PFSK-1 (cell line): ENCODE results near the gene RASSF1.

Source experiments
- FOXP2 ChIP-seq: optimal IDR thresholded peaks from 2 replicates; pipeline ENCODE3; 2011; ENCODE audit warnings: borderline replicate concordance, control low read depth, inconsistent platforms; ENCODE audit not compliant: insufficient read depth; ENCODE audit errors: extremely low read length, extremely low read depth
- POLR2AphosphoS5 ChIP-seq: IDR thresholded peaks from 2 replicates; pipeline ENCODE4 v1.6.1; 2012; ENCODE audit warnings: low read depth, mild to moderate bottlenecking, control low read depth, low read length, moderate library complexity
- SIN3A ChIP-seq: IDR thresholded peaks from 2 replicates; pipeline ENCODE4 v1.6.1; 2012; ENCODE audit warnings: mild to moderate bottlenecking, low read length, moderate library complexity, borderline replicate concordance; ENCODE audit not compliant: insufficient read depth
- TAF1 ChIP-seq: IDR thresholded peaks from 2 replicates; pipeline ENCODE4 v1.6.1; 2012; ENCODE audit warnings: low read length, control low read depth, borderline replicate concordance; ENCODE audit not compliant: insufficient read depth
- TF ChIP-seq, protein P1 (sequence below), 2 experiments: IDR thresholded peaks; 2 replicates each; pipeline versions ENCODE4 v1.6.1 to v1.8.0; 2011 to 2012; ENCODE audit warnings: low read depth in 2 of 2, low read length in 2 of 2, control low read depth in 1 of 2, inconsistent platforms in 1 of 2, mild to moderate bottlenecking in 1 of 2, moderate library complexity in 1 of 2; ENCODE audit not compliant: insufficient read depth in 1 of 2

The RASSF1 gene

DNA sequence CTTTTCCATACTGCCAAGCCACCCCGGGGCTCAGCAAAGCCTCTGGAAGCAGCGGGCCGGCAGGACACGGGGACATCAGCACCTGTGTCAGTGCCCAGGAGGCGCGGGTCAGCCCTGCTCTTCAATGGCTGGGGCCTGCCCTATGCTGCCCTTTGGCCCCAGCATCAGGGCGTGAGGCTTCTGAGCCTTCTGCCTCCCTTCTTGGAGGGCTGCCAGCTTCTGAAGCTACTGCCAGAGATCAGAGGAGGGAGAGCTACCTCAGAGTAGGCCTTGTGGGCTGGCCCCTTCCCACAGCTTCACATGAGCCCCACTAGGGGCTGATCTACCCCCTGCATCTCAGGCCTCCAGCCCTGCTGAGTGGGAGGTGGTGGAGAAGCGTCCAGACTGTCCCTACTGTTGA, 31.7 kb upstream of the RASSF1 start:
- TF ChIP-seq POLR2AphosphoS5 (no peak), SIN3A (no peak), TAF1 (no peak), FOXP2 (no peak)
- TF ChIP-seq, protein P1, sequence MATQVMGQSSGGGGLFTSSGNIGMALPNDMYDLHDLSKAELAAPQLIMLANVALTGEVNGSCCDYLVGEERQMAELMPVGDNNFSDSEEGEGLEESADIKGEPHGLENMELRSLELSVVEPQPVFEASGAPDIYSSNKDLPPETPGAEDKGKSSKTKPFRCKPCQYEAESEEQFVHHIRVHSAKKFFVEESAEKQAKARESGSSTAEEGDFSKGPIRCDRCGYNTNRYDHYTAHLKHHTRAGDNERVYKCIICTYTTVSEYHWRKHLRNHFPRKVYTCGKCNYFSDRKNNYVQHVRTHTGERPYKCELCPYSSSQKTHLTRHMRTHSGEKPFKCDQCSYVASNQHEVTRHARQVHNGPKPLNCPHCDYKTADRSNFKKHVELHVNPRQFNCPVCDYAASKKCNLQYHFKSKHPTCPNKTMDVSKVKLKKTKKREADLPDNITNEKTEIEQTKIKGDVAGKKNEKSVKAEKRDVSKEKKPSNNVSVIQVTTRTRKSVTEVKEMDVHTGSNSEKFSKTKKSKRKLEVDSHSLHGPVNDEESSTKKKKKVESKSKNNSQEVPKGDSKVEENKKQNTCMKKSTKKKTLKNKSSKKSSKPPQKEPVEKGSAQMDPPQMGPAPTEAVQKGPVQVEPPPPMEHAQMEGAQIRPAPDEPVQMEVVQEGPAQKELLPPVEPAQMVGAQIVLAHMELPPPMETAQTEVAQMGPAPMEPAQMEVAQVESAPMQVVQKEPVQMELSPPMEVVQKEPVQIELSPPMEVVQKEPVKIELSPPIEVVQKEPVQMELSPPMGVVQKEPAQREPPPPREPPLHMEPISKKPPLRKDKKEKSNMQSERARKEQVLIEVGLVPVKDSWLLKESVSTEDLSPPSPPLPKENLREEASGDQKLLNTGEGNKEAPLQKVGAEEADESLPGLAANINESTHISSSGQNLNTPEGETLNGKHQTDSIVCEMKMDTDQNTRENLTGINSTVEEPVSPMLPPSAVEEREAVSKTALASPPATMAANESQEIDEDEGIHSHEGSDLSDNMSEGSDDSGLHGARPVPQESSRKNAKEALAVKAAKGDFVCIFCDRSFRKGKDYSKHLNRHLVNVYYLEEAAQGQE (IDR thresholded peaks at IDR 0.05; ENCODE audit: insufficient read depth in 1 of 2, low read depth in 2 of 2, low read length in 2 of 2) = no peak

DNA sequence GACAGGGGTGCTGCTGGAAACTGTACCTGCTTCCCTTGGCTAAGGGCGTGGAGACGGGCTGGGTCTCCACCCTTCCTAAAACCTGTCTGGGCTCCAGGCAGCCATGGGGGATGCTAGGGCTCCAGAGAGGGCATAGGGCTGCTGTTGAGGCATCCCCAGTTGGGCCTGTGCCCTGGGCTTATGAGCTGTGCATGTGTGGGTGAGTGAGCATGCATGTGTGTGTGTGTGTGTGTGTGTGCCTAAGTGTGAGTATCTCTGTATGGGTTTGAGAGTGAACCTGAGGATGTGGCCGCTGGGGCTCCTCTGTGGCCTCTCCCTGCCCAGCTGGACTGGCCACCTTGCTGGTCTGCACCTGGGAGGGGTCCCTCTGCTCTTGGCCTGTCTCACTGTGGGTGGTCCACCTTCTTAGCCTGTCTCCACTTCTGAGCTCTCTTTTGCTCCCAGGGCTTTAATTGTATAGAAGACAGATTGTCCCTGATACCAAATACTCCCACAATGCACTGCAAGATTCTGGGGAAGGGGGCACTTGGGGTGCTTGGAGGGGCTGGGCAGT, 30.6 kb upstream of the RASSF1 start:
- TF ChIP-seq, protein P1 (IDR thresholded peaks at IDR 0.05; ENCODE audit: insufficient read depth in 1 of 2, low read depth in 2 of 2, low read length in 2 of 2) = no peak
- TF ChIP-seq FOXP2 (no peak), TAF1 (no peak), POLR2AphosphoS5 (no peak), SIN3A (no peak)

- TF ChIP-seq TAF1 (no peak), SIN3A (no peak), POLR2AphosphoS5 (no peak), FOXP2 (no peak)
- TF ChIP-seq, protein P1 (IDR thresholded peaks at IDR 0.05; ENCODE audit: insufficient read depth in 1 of 2, low read depth in 2 of 2, low read length in 2 of 2) = no peak
These were observed 30.0 kb upstream of the RASSF1 start for GRCh38 chr3:50370594-50370993.

- TF ChIP-seq, protein P1 (IDR thresholded peaks at IDR 0.05; ENCODE audit: insufficient read depth in 1 of 2, low read depth in 2 of 2, low read length in 2 of 2) = no peak
- TF ChIP-seq TAF1 (no peak), SIN3A (no peak), POLR2AphosphoS5 (no peak), FOXP2 (no peak)
These were observed 28.5 kb upstream of the RASSF1 start for GRCh38 chr3:50369012-50369670.
